HCT116 (cell line): ENCODE data around the gene MAGEE1. TPM values are rescaled to one million over a fixed set of nuclear protein-coding genes. Genes with fewer than 3 reads are reported as not detected.

ENCODE experiments used
- ATAC-seq: fragments of 200-7000 bp; cut with Tn5 transposase; 2 replicates; pipeline ENCODE4 v1.9.1; 2020; ENCODE audit warnings: mild to moderate bottlenecking, moderate library complexity
- BruUV-seq: library from RNA; stranded (reverse); fragments of 400-500 nt; replicated peaks from 2 replicates; lab custom pipeline; 2021; lab: Mats Ljungman, UMichigan
- CTCF ChIA-PET: fragments of 300-600 bp; sonication (Branson Sonifier 250); formaldehyde crosslinking; loops from one replicate; lab custom pipeline; 2021; ENCODE audit warnings: antibody characterized with exemption; lab: Charles Lee
- POLR2A ChIA-PET: fragments of 300-600, 350-600 bp; sonication (Branson Sonifier 250); formaldehyde crosslinking; loops from one replicate; lab custom pipeline; 2021; ENCODE audit warnings: antibody characterized with exemption; lab: Charles Lee
- RAD21 ChIA-PET, 2 experiments: fragments of 300-600 bp; sonication (Branson Sonifier 250); formaldehyde crosslinking; loops; one replicate each; lab custom pipeline; 2023; ENCODE audit warnings: low total read pairs in 2 of 2; ENCODE audit not compliant: uncharacterized antibody in 2 of 2, unreplicated experiment in 2 of 2, low non-redundant PET in 1 of 2; lab: Charles Lee
- DNase-seq: peaks from one replicate; pipeline ENCODE4 v3.0.0-alpha.2; 2010; ENCODE audit warnings: low read depth, low spot score
- H2AFZ ChIP-seq: fragments of 200-600 bp; shearing (Covaris generic), sonication (generic); 2 replicates; pipeline ENCODE4 v1.6.1; 2017; ENCODE audit warnings: low read depth, mixed run types, mixed read lengths, antibody characterized with exemption, low read length; ENCODE audit not compliant: poor library complexity, severe bottlenecking
- H3K27ac ChIP-seq: 2 replicates; pipeline ENCODE4 v1.5.1; 2012; ENCODE audit warnings: low read depth, low read length
- H3K27me3 ChIP-seq: fragments of 200-600 bp; sonication (generic); 2 replicates; pipeline ENCODE4 v1.6.1; 2016; ENCODE audit warnings: mixed run types, low read length, mixed read lengths; ENCODE audit not compliant: insufficient read depth
- H3K36me3 ChIP-seq, 2 experiments: fragments of 200-500 bp in 1 of 2; fragments of 200-600 bp in 1 of 2; sonication (Bioruptor generic) in 1 of 2; sonication (generic) in 1 of 2; 2 replicates each; pipeline versions ENCODE4 v1.5.1 to v1.6.1; 2014 to 2016; ENCODE audit warnings: low read length in 2 of 2, inconsistent platforms in 1 of 2, mixed read lengths in 1 of 2, mixed run types in 1 of 2; ENCODE audit not compliant: insufficient read depth in 2 of 2, control insufficient read depth in 1 of 2
- H3K4me1 ChIP-seq, 2 experiments: fragments of 200-600 bp in 1 of 2; sonication (generic) in 1 of 2; 2 replicates each; pipeline versions ENCODE4 v1.5.1 to v1.6.1; 2012 to 2017; ENCODE audit warnings: low read length in 2 of 2, inconsistent platforms in 1 of 2, mild to moderate bottlenecking in 1 of 2, mixed read lengths in 1 of 2, mixed run types in 1 of 2, moderate library complexity in 1 of 2; ENCODE audit not compliant: insufficient read depth in 2 of 2, control insufficient read depth in 1 of 2
- H3K4me2 ChIP-seq: fragments of 200-600 bp; sonication (generic); 2 replicates; pipeline ENCODE4 v1.6.1; 2017; ENCODE audit warnings: mixed run types, low read length, mixed read lengths
- H3K4me3 ChIP-seq, 2 experiments: fragments of 200-600 bp in 1 of 2; sonication (generic) in 1 of 2; replicated peaks in 1 of 2; 2 replicates each; pipeline ENCODE4 v1.5.1; 2011 to 2016; ENCODE audit warnings: low read length in 2 of 2, control low read depth in 1 of 2, low read depth in 1 of 2, mild to moderate bottlenecking in 1 of 2, mixed read lengths in 1 of 2, mixed run types in 1 of 2
- H3K79me2 ChIP-seq: fragments of 200-600 bp; sonication (generic); 2 replicates; pipeline ENCODE4 v1.6.1; 2017; ENCODE audit warnings: mild to moderate bottlenecking, mixed run types, low read length, moderate library complexity, mixed read lengths; ENCODE audit not compliant: insufficient read depth
- H3K9ac ChIP-seq: fragments of 200-600 bp; sonication (generic); 2 replicates; pipeline ENCODE4 v1.6.1; 2016; ENCODE audit warnings: low read length, mixed read lengths
- H3K9me2 ChIP-seq: fragments of 200-600 bp; sonication (generic), shearing (Covaris generic); 2 replicates; pipeline ENCODE4 v1.6.1; 2017; ENCODE audit warnings: mixed run types, mild to moderate bottlenecking, moderate library complexity; ENCODE audit not compliant: insufficient read depth
- H3K9me3 ChIP-seq, 2 experiments: fragments of 200-500 bp in 1 of 2; fragments of 200-600 bp in 1 of 2; sonication (Bioruptor generic) in 1 of 2; sonication (generic) in 1 of 2; 2 replicates each; pipeline ENCODE4 v1.6.1; 2014 to 2017; ENCODE audit warnings: low read length in 2 of 2, mixed read lengths in 2 of 2, inconsistent platforms in 1 of 2, low read depth in 1 of 2, mild to moderate bottlenecking in 1 of 2, mixed run types in 1 of 2, moderate library complexity in 1 of 2; ENCODE audit not compliant: control insufficient read depth in 1 of 2, insufficient read depth in 1 of 2
- H4K20me1 ChIP-seq: fragments of 200-600 bp; sonication (generic), shearing (Covaris generic); 2 replicates; pipeline ENCODE4 v1.6.1; 2017; ENCODE audit warnings: mixed run types, mild to moderate bottlenecking, moderate library complexity; ENCODE audit not compliant: insufficient read depth
- ATF3 ChIP-seq: IDR thresholded peaks from 2 replicates; pipeline ENCODE4 v1.6.1; 2012
- CEBPB ChIP-seq: IDR thresholded peaks from 2 replicates; pipeline ENCODE4 v1.6.1; 2012; ENCODE audit warnings: low read depth
- CTCF ChIP-seq, 3 experiments: fragments of 200-600 bp in 1 of 3; sonication (generic) in 1 of 3; IDR thresholded peaks in 2 of 3; conservative IDR thresholded peaks in 1 of 3; 2 replicates each; pipeline ENCODE4 v1.5.1; 2012 to 2017; ENCODE audit warnings: low read depth in 2 of 3, low read length in 2 of 3, antibody characterized with exemption in 1 of 3, borderline replicate concordance in 1 of 3, control low read depth in 1 of 3, mild to moderate bottlenecking in 1 of 3, mixed read lengths in 1 of 3, mixed run types in 1 of 3, moderate library complexity in 1 of 3; ENCODE audit not compliant: insufficient read depth in 1 of 3
- EGR1 ChIP-seq: IDR thresholded peaks from 2 replicates; pipeline ENCODE4 v1.6.1; 2012; ENCODE audit warnings: low read depth
- JUND ChIP-seq: IDR thresholded peaks from 2 replicates; pipeline ENCODE4 v1.6.1; 2012
- POLR2A ChIP-seq: IDR thresholded peaks from 2 replicates; pipeline ENCODE4 v1.7.0; 2011; ENCODE audit warnings: borderline replicate concordance; ENCODE audit not compliant: insufficient read depth, insufficient read length; ENCODE audit errors: extremely low read depth
- POLR2AphosphoS5 ChIP-seq: IDR thresholded peaks from 2 replicates; pipeline ENCODE4 v1.6.1; 2011; ENCODE audit warnings: mild to moderate bottlenecking, low read depth, low read length, moderate library complexity
- RAD21 ChIP-seq: IDR thresholded peaks from 2 replicates; pipeline ENCODE4 v1.6.1; 2012; ENCODE audit warnings: low read depth, mild to moderate bottlenecking
- SIN3A ChIP-seq: IDR thresholded peaks from 2 replicates; pipeline ENCODE4 v1.6.1; 2012; ENCODE audit warnings: low read depth
- SP1 ChIP-seq: IDR thresholded peaks from 2 replicates; pipeline ENCODE4 v1.6.1; 2012; ENCODE audit warnings: low read depth
- SRF ChIP-seq: IDR thresholded peaks from 2 replicates; pipeline ENCODE4 v1.6.1; 2012; ENCODE audit warnings: low read depth
- TCF7L2 ChIP-seq: IDR thresholded peaks from 2 replicates; pipeline ENCODE4 v1.7.0; 2011; ENCODE audit warnings: borderline replicate concordance, inconsistent platforms; ENCODE audit not compliant: insufficient read depth, insufficient read length; ENCODE audit errors: extremely low read depth
- ZBTB33 ChIP-seq: IDR thresholded peaks from 2 replicates; pipeline ENCODE4 v1.6.1; 2011; ENCODE audit warnings: mild to moderate bottlenecking, low read length, moderate library complexity; ENCODE audit not compliant: insufficient replicate concordance; ENCODE audit errors: extremely low read depth
- ZFX ChIP-seq: fragments of 450-650 bp; IDR thresholded peaks from 2 replicates; pipeline ENCODE4 v1.6.1; 2017
- ZNF274 ChIP-seq: fragments of 200-500 bp; sonication (Bioruptor generic); IDR thresholded peaks from 2 replicates; pipeline ENCODE4 v1.6.1; 2014; ENCODE audit warnings: mild to moderate bottlenecking, low read depth, low read length, inconsistent platforms
- intact Hi-C: fragments of 100-400 bp; cut with micrococcal nuclease; formaldehyde crosslinking; loops from 2 replicates; pipeline ENCODE4 v1.10.0; 2022
- total RNA-seq: library from RNA; stranded (reverse); gene quantifications from one replicate; pipeline ENCODE4 v1.2.1, GENCODE V29; 2021; ENCODE audit not compliant: unreplicated experiment

The MAGEE1 gene
- total RNA-seq, 1 experiment from 2014 or later: 2.2 TPM

GRCh38 chrX:76398970-76399369, 28.5 kb upstream of the MAGEE1 start:
- intact Hi-C loops: no loop called here
- no peak overlapping the region for H3K4me3 ChIP-seq
- no peaks in the 10 kb centered on the region for H3K9me3 ChIP-seq
- BruUV-seq: no TSS peak
- H3K27me3 ChIP-seq: no peaks in the 10 kb centered on the region
- no peak overlapping the region for H3K27ac ChIP-seq
- H3K9me2 ChIP-seq: no peaks in the 10 kb centered on the region
- H2AFZ ChIP-seq: no peak overlapping the region
- H3K79me2 ChIP-seq: no peaks in the 10 kb centered on the region
- no peaks in the 10 kb centered on the region for H3K36me3 ChIP-seq
- no peak for DNase-seq
- no peak overlapping the region for H3K9ac ChIP-seq
- ChIA-PET POLR2A (no interaction called here), RAD21 (no interaction called here), CTCF (no interaction called here)
- ATAC-seq: no peak
- no peak overlapping the region for H3K4me2 ChIP-seq
- H3K4me1 ChIP-seq: no peaks in the 10 kb centered on the region
- TF ChIP-seq CEBPB (no peak), POLR2AphosphoS5 (no peak), POLR2A (no peak), ATF3 (no peak), RAD21 (no peak), ZNF274 (no peak), SIN3A (no peak), ZBTB33 (no peak), JUND (no peak), SP1 (no peak), EGR1 (no peak), ZFX (no peak), TCF7L2 (no peak), CTCF (IDR thresholded peaks at IDR 0.05 in 2 of 3, conservative IDR thresholded peaks at IDR 0.05 in 1 of 3; ENCODE audit: borderline replicate concordance in 1 of 3, insufficient read depth in 1 of 3, low read depth in 2 of 3, low read length in 2 of 3) (no peak), SRF (no peak)
- TF ChIP-seq, all 23 proteins: peak for 0
- H4K20me1 ChIP-seq: no peaks in the 10 kb centered on the region
